ENCODE results near the gene PER3. TPM values are rescaled to one million over a fixed set of nuclear protein-coding genes. Genes with fewer than 3 reads are reported as not detected.

The PER3 gene
- total and polyA plus RNA-seq, 8 donors: 9.9 to 16.1 (median 12.5) TPM

- DNase-seq (no peak), ATAC-seq (no peak)
- no peaks in the 10 kb centered on the region for H3K36me3 ChIP-seq
- H3K4me3 ChIP-seq: no peak overlapping the region
- H3K27ac ChIP-seq: no peak overlapping the region
- H3K27me3 ChIP-seq: no peaks in the 10 kb centered on the region
- intact Hi-C loops (cut with DNase I): no loop called here
- H3K4me1 ChIP-seq: peaks cover 4 to 10% of the 10 kb centered on the region in 2 donors
- TF ChIP-seq, protein P1, sequence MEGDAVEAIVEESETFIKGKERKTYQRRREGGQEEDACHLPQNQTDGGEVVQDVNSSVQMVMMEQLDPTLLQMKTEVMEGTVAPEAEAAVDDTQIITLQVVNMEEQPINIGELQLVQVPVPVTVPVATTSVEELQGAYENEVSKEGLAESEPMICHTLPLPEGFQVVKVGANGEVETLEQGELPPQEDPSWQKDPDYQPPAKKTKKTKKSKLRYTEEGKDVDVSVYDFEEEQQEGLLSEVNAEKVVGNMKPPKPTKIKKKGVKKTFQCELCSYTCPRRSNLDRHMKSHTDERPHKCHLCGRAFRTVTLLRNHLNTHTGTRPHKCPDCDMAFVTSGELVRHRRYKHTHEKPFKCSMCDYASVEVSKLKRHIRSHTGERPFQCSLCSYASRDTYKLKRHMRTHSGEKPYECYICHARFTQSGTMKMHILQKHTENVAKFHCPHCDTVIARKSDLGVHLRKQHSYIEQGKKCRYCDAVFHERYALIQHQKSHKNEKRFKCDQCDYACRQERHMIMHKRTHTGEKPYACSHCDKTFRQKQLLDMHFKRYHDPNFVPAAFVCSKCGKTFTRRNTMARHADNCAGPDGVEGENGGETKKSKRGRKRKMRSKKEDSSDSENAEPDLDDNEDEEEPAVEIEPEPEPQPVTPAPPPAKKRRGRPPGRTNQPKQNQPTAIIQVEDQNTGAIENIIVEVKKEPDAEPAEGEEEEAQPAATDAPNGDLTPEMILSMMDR (IDR thresholded peaks at IDR 0.05): no peak
- H3K9me3 ChIP-seq: no peaks in the 10 kb centered on the region
Observed at GRCh38 chr1:7767176-7767575, 16.9 kb upstream of the PER3 start.

DNA sequence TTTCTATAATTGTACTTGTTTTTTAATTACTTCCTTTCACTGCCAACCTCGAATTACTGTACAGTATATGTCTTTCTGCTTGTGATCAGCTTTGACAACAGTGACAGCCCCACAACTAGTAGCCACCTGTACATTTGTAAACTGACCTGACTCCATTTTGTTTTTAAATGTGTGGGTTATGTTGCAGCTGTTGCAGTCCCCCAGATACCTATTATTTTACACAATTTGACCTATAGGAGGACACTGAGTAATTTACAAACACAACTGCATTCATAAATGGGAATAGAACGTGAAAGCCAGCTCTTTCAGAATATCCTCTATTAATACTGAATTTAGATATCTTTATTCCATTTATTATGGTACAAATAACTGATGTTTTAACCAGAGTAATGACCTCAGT lies 15.5 kb upstream of the PER3 start:
- ATAC-seq: no peak
- intact Hi-C loops (cut with DNase I): no loop called here
- Histone ChIP-seq H3K36me3 (peaks cover 0 to 2% of the 10 kb centered on the region in 2 donors), H3K4me3 (no peak overlapping the region), H3K4me1 (peaks cover 7 to 24% of the 10 kb centered on the region in 2 donors), H3K9me3 (no peaks in the 10 kb centered on the region), H3K27me3 (no peaks in the 10 kb centered on the region), H3K27ac (no peak overlapping the region)
- no peak for DNase-seq
- TF ChIP-seq, protein P1 (IDR thresholded peaks at IDR 0.05): no peak

DNA sequence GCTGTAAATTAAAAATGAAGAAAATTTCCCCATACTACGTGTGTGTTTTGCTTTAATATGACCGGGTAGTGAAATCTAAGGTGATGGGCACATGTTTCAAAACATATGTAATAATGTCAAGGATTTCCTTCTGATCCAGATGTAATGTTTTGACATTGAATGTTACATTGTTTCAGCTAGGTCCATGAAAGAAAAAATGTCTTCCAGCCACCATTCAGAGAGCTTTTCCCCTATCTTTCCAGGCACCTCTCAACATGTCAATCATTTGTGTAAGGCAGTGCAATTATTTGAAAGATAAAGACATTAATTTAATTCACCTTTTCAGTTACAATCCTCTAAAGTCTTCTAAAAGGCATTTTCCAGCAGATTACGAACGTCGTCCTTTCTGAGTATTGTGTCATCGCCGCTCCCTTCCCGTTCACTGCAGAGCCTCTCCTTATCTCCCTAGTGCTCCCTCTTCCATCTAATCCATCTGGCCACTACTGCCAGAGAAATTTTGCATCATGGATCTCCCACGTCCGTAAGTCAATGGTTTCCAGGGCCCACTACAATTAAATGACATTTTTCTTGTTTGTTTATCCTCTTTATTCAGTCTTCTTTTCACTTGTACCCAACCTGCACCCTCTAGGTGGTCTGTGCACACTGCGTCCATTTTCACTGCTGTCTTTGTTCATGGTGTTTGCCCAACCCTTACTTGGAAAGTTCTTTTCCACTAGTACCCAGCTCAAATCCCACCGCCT lies 14.2 kb upstream of the PER3 start:
- Histone ChIP-seq H3K27ac (peak overlapping the region in 1 of 2 donors; percentile 99), H3K4me3 (no peak overlapping the region), H3K36me3 (peaks cover 0 to 11% of the 10 kb centered on the region in 2 donors), H3K9me3 (no peaks in the 10 kb centered on the region), H3K4me1 (peaks cover 7 to 37% of the 10 kb centered on the region in 2 donors), H3K27me3 (no peaks in the 10 kb centered on the region)
- TF ChIP-seq, protein P1 (IDR thresholded peaks at IDR 0.05): no peak
- DNase-seq (no peak), ATAC-seq (no peak)
- intact Hi-C loops (cut with DNase I): no loop called here

DNA sequence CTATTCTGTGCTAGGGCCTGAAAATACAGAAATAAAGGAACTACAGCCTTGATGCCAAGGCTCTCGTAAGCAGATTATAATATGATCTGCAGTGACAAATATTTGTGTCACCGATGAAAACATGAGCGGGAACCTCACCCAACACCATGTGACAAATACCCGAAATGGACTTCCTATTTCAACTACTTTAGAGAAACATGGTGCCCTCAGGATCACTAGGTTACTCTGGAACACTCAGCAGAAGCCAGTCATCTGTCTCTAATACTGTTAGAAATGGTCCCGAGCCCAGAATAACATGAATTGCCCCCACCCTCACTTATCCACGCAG lies 13.5 kb upstream of the PER3 start:
- Histone ChIP-seq H3K4me3 (peak overlapping the region; percentile 80 to 84), H3K4me1 (peaks cover 7 to 44% of the 10 kb centered on the region in 2 donors), H3K9me3 (no peaks in the 10 kb centered on the region), H3K27me3 (no peaks in the 10 kb centered on the region), H3K36me3 (peaks cover 0 to 11% of the 10 kb centered on the region in 2 donors), H3K27ac (peak overlapping the region; percentile 92 to 99)
- TF ChIP-seq, protein P1 (IDR thresholded peaks at IDR 0.05): no peak
- ATAC-seq (peak; percentile 49), DNase-seq (peak in 1 of 4 donors; percentile 14)
- intact Hi-C loops (cut with DNase I): no loop called here

DNA sequence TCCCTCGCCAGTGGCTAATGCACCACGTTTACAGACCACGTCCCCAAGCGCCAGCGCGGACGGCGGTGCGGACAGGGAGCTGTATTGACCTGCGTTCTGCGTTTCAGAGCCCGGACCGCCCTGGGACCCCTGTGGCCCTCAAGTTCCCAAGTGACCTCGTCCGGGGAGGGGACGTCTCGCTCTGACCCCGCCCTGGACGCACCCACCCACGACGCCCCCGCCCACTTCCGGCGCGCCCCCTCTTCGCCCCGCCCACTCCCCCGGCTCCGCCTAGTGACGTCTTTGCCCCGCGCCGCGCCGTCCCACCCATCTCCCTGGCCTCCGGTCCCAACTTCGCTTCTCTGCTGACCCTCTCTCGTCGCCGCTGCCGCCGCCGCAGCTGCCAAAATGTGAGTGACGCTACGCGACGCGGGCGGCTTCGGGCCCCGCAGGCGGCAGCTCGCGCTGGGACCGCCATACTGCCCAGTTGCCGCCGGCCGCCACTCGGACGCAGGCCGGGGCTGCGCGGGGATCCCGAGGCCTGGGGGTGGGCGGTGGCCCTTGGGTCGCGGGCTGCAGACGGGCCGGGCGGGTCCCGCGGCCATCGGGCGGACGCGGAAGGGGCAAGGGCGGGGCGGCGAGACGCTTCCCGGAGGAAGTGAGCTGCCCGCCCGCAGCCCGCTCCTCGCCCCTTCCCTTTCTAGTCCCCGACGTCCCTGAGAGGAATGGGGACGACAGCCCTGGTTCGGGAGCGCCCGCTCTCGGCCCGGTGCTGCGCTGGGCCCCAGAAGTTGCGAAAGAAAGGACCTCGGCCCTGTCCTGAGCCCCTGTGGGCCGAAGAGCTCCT lies 12.9 kb upstream of the PER3 start, which contains the start of gene VAMP3:
Gene VAMP3 (plus strand): TSS at position 300 of the 826 bp plus-strand sequence. CDS start 88 bp downstream, at position 388.
- Histone ChIP-seq H3K4me3 (peak within 1 kb of the TSS; percentile 80 to 84), H3K27ac (peak within 1 kb of the TSS; percentile 92 to 99), H3K9me3 (no peaks in the 10 kb centered on the region), H3K4me1 (peaks cover 7 to 49% of the 10 kb centered on the region in 2 donors), H3K36me3 (peaks cover 0 to 17% of the 10 kb centered on the region in 2 donors), H3K27me3 (no peaks in the 10 kb centered on the region)
- intact Hi-C loops (cut with DNase I): no loop called here
- TF ChIP-seq, protein P1 (IDR thresholded peaks at IDR 0.05): no peak
- DNase-seq: peak; percentile 78 to 95 (median 90)
- ATAC-seq: peak; percentile 99

Measured in left lung (tissue), 10 donors.